Astrocyte (in vitro differentiated cells and primary cell): Measurements from ENCODE around the gene HYAL1. TPM values are rescaled to one million over a fixed set of nuclear protein-coding genes. Genes with fewer than 3 reads are reported as not detected.
A peak's percentile ranks its signal among the peaks of the same experiment; 100 is the strongest.

ENCODE experiments used
- DNase-seq: peaks from one replicate; pipeline ENCODE4 v3.0.0-alpha.2; 2010; ENCODE audit warnings: low read depth
- FAIRE-seq: peaks from 2 replicates; lab custom pipeline; 2011; peaks lifted over from hg19 to GRCh38; lab: Jason Lieb, UNC
- H2AFZ ChIP-seq: 2 replicates; pipeline ENCODE4 v1.6.0; 2012; ENCODE audit warnings: low read depth, low read length, inconsistent platforms
- H3K27ac ChIP-seq: 2 replicates; pipeline ENCODE4 v1.5.1; 2011; ENCODE audit warnings: low read depth, low read length, inconsistent platforms
- H3K27me3 ChIP-seq: 2 replicates; pipeline ENCODE4 v1.6.0; 2011; ENCODE audit warnings: low read length, inconsistent platforms; ENCODE audit not compliant: insufficient read depth
- H3K36me3 ChIP-seq: 2 replicates; pipeline ENCODE4 v1.5.1; 2011; ENCODE audit warnings: low read length, inconsistent platforms; ENCODE audit not compliant: insufficient read depth
- H3K4me1 ChIP-seq: 2 replicates; pipeline ENCODE4 v1.5.1; 2011; ENCODE audit warnings: low read length, inconsistent platforms; ENCODE audit not compliant: insufficient read depth
- H3K4me2 ChIP-seq: 2 replicates; pipeline ENCODE4 v1.6.0; 2012; ENCODE audit warnings: low read length, inconsistent platforms
- H3K4me3 ChIP-seq: 2 replicates; pipeline ENCODE4 v1.5.1; 2011; ENCODE audit warnings: low read depth, mild to moderate bottlenecking, low read length, inconsistent platforms; ENCODE audit not compliant: insufficient read depth
- H3K79me2 ChIP-seq: 2 replicates; pipeline ENCODE4 v1.6.0; 2012; ENCODE audit warnings: mild to moderate bottlenecking, low read length, inconsistent platforms; ENCODE audit not compliant: insufficient read depth
- H3K9ac ChIP-seq: 2 replicates; pipeline ENCODE4 v1.6.0; 2012; ENCODE audit warnings: mild to moderate bottlenecking, low read length, inconsistent platforms
- H3K9me3 ChIP-seq: 2 replicates; pipeline ENCODE4 v1.5.1; 2012; ENCODE audit warnings: low read depth, mild to moderate bottlenecking, low read length, inconsistent platforms; ENCODE audit not compliant: insufficient read depth
- H4K20me1 ChIP-seq: 2 replicates; pipeline ENCODE4 v1.6.0; 2012; ENCODE audit warnings: low read length, inconsistent platforms; ENCODE audit not compliant: insufficient read depth
- H3K27ac Mint-ChIP-seq: one replicate; pipeline ENCODE4 v1.8.0; 2021; ENCODE audit warnings: mild to moderate bottlenecking, mixed read lengths; ENCODE audit not compliant: unreplicated experiment
- H3K27me3 Mint-ChIP-seq: one replicate; pipeline ENCODE4 v1.8.0; 2021; ENCODE audit warnings: low read depth, mixed read lengths; ENCODE audit not compliant: unreplicated experiment
- H3K36me3 Mint-ChIP-seq: one replicate; pipeline ENCODE4 v1.8.0; 2021; ENCODE audit warnings: low read depth, mixed read lengths; ENCODE audit not compliant: unreplicated experiment
- H3K4me1 Mint-ChIP-seq: one replicate; pipeline ENCODE4 v1.8.0; 2021; ENCODE audit warnings: low read depth, mixed read lengths; ENCODE audit not compliant: unreplicated experiment
- H3K4me3 Mint-ChIP-seq: one replicate; pipeline ENCODE4 v1.8.0; 2021; ENCODE audit warnings: mild to moderate bottlenecking, moderate library complexity, mixed read lengths; ENCODE audit not compliant: unreplicated experiment
- H3K9me3 Mint-ChIP-seq: one replicate; pipeline ENCODE4 v1.8.0; 2021; ENCODE audit warnings: mild to moderate bottlenecking, mixed read lengths; ENCODE audit not compliant: unreplicated experiment
- EZH2 ChIP-seq: IDR thresholded peaks from 2 replicates; pipeline ENCODE4 v1.6.1; 2012; ENCODE audit warnings: mild to moderate bottlenecking, low read length, inconsistent platforms; ENCODE audit not compliant: insufficient read depth
- total RNA-seq: library from RNA; stranded (reverse); gene quantifications from 2 replicates; pipeline ENCODE4 v1.2.1, GENCODE V29; 2021
- TF ChIP-seq, protein P1 (sequence below): IDR thresholded peaks from 2 replicates; pipeline ENCODE4 v1.5.1; 2011; ENCODE audit warnings: low read depth, mild to moderate bottlenecking, inconsistent platforms, low read length, moderate library complexity; ENCODE audit not compliant: insufficient read depth

Gene HYAL1
- total RNA-seq, 1 donor from 2014 or later = 0.27 TPM

DNA sequence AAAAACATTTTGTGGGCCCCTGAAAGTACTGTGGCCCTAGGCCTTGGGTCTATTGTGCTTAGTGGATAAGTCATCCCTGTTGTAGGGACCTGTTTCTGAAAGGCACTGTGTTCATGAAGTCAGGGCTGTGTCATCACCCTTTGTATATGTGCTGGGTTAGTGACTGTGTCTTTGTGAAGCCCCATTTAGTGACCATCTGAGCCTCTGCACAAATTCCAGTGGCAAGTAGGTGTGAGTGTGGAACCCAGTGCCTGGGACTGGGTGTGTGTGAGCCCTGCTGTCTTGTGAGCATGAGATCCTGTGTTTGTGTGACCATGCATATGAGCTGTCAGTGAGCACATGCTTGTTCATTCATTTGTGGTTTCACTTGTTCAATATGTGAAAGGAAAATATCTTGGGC, 1.2 kb upstream of the HYAL1 start:
- DNase-seq = no peak

DNA sequence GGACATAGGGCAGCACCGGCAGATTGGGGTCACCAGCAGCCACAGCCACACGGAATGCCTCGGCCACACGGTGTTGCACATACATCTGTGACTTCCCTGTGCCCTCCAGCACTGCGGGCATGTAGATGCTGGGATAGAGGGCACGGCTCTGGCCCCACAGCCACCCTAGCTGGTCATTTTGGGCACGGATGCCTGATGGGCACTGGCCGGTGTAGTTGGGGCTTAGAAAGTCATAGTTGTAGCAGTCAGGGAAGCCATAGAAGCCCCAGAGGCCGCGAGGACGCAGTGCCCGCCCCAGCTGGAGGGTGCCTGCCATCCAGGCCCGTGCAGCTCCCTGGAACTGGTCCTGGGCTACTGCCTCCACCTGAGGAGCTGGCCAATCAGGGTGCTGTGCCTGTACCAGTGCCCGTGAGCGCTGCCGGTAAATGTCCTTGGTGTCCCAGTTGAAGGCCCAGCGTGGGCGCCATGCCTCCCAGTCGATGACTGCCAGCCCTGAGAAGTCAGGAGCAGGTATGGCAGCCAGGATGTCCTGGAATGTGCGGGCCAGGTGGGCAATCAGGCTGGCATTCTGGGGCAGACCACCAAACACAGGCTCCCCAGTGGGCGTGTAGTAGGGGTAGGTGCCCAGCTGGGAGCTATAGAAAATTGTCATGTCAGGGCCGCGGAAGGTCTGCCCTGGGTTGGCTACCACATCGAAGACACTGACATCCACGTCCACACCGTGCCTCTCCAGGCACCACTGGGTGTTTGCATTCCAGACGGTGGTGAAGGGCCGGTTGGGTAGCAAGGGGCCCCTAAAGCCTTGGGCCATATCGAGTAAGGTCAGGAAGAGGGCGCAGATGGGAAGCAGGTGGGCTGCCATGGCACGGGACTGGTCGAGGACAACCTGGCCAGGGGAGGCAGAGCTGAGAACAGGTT, 1.0 kb downstream of the HYAL1 start:
- Histone ChIP-seq H4K20me1 (no peaks in the 10 kb centered on the region), H3K9ac (no peak overlapping the region), H3K27ac (no peak overlapping the region), H3K27me3 (no peaks in the 10 kb centered on the region), H3K36me3 (no peaks in the 10 kb centered on the region), H2AFZ (no peak overlapping the region), H3K4me3 (no peak overlapping the region), H3K4me1 (peaks cover 17% of the 10 kb centered on the region), H3K4me2 (no peak overlapping the region), H3K79me2 (peaks cover 5% of the 10 kb centered on the region), H3K9me3 (no peaks in the 10 kb centered on the region)
- DNase-seq (no peak), FAIRE-seq (no peak)
- H3K9me3 Mint-ChIP-seq = no peaks in the 10 kb centered on the region
- TF ChIP-seq, protein P1, sequence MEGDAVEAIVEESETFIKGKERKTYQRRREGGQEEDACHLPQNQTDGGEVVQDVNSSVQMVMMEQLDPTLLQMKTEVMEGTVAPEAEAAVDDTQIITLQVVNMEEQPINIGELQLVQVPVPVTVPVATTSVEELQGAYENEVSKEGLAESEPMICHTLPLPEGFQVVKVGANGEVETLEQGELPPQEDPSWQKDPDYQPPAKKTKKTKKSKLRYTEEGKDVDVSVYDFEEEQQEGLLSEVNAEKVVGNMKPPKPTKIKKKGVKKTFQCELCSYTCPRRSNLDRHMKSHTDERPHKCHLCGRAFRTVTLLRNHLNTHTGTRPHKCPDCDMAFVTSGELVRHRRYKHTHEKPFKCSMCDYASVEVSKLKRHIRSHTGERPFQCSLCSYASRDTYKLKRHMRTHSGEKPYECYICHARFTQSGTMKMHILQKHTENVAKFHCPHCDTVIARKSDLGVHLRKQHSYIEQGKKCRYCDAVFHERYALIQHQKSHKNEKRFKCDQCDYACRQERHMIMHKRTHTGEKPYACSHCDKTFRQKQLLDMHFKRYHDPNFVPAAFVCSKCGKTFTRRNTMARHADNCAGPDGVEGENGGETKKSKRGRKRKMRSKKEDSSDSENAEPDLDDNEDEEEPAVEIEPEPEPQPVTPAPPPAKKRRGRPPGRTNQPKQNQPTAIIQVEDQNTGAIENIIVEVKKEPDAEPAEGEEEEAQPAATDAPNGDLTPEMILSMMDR = no peak
- no peak for TF ChIP-seq EZH2
- peaks cover 11% of the 10 kb centered on the region for H3K4me1 Mint-ChIP-seq
- peak overlapping the region; percentile 69 for H3K27ac Mint-ChIP-seq
- H3K4me3 Mint-ChIP-seq = no peak overlapping the region
- H3K27me3 Mint-ChIP-seq = no peaks in the 10 kb centered on the region
- peaks cover 4% of the 10 kb centered on the region for H3K36me3 Mint-ChIP-seq

More for the DNA sequence above, 1.2 kb upstream of the HYAL1 start:
- Histone ChIP-seq H3K4me1 (peaks cover 8% of the 10 kb centered on the region), H3K4me3 (no peak overlapping the region), H3K27me3 (no peaks in the 10 kb centered on the region), H3K79me2 (no peaks in the 10 kb centered on the region), H3K27ac (no peak overlapping the region), H2AFZ (no peak overlapping the region), H3K9ac (no peak overlapping the region), H3K36me3 (no peaks in the 10 kb centered on the region), H3K9me3 (peaks cover 2% of the 10 kb centered on the region), H3K4me2 (no peak overlapping the region), H4K20me1 (no peaks in the 10 kb centered on the region)
- H3K9me3 Mint-ChIP-seq = no peaks in the 10 kb centered on the region
- no peak for FAIRE-seq
- TF ChIP-seq, protein P1 = no peak
- TF ChIP-seq EZH2 = no peak
- peaks cover 6% of the 10 kb centered on the region for H3K36me3 Mint-ChIP-seq
- peaks cover 8% of the 10 kb centered on the region for H3K4me1 Mint-ChIP-seq
- H3K4me3 Mint-ChIP-seq = no peak overlapping the region
- no peaks in the 10 kb centered on the region for H3K27me3 Mint-ChIP-seq
- H3K27ac Mint-ChIP-seq = no peak overlapping the region
